Esophagus muscularis mucosa (tissue), 3 donors: ENCODE measurements around the gene RHOBTB1.

Experiments used
- CTCF ChIP-seq, 3 experiments: fragments of 200-600 bp in 2 of 3; fragments of 450-650 bp in 1 of 3; sonication (generic) in 2 of 3; IDR thresholded peaks; one replicate each; pipeline ENCODE4 v1.5.1; 2017 to 2019; ENCODE audit warnings: antibody characterized with exemption in 3 of 3, mild to moderate bottlenecking in 2 of 3, moderate library complexity in 1 of 3
- POLR2A ChIP-seq: fragments of 450-650 bp; IDR thresholded peaks from one replicate; pipeline ENCODE4 v1.6.1; 2017; ENCODE audit warnings: antibody characterized with exemption, moderate library complexity, mild to moderate bottlenecking, low read depth

DNA sequence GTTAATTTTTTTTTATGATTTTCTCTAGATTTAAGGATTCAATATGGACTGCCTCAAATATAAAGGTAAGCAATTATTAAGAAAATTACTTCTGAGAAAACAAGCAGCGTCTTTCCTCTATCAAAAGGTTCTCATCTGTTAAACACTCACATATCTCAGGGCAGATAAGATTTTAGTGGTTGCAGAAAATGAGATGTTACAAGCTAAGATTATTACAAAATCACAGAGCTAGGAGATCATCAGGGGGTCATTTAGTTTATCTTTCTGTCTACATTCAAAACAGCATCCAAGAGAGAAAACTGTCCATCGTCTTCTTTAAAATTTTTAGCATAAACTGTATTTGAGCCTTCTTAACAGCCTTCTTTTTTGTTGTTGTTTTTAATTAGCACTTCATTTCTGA is 29.1 kb upstream of the RHOBTB1 start:
- TF ChIP-seq POLR2A: no peak
- TF ChIP-seq CTCF (IDR thresholded peaks at IDR 0.05): no peak
